DMS53 treated with DMSO at 0.1 percent for 48 hours (cell line): Measurements from ENCODE around the gene PROSER1.
"Not testable (repeated sequence)": the region's sequence is repeated elsewhere in the genome, so short reads cannot be mapped to it uniquely, and the experiment has no call there.

Experiments
- DNase-seq: peaks from one replicate; lab custom pipeline; 2025; ENCODE audit not compliant: unreplicated experiment; lab: John Stamatoyannopoulos, UW

The PROSER1 gene

DNA sequence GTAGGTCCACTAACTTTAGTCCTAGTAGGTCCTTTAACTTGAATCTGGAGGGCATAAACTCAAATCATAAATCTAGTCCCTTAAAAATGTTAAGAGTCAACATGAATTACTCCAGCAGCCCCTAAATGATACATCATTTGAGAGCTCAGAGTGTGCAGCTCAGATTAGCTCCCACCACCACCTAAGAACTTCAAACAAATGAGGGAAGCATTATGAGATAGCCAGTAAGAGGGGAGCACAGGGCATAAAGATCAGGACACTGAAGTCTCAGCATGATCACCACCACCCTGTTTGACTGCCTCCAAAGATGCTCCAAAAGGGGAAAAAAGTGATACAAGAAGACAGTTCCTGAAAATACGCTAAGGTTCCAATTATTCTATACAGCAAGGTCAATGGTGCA lies 5.7 kb downstream of the PROSER1 start:
- no peak for DNase-seq

DNA sequence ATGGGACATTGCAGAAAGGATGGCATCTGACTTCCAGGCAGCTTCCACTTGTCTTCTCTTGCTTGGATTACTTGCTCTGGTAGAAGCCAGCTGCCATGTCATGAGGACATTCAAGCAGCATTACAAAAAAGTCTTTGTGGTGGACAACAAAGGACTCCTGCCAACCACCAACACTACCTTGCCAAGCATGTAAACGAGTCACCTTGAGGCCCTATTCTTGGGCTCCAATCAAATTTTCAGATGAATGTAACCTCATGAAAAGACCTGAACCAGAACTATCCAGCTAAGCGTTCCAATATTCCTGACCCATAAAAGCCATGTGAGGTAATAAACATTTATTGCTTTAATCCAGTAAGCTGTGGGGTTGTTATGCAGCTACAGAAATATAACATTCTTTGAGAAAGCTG lies 12.5 kb downstream of the PROSER1 start:
- DNase-seq = no peak

DNA sequence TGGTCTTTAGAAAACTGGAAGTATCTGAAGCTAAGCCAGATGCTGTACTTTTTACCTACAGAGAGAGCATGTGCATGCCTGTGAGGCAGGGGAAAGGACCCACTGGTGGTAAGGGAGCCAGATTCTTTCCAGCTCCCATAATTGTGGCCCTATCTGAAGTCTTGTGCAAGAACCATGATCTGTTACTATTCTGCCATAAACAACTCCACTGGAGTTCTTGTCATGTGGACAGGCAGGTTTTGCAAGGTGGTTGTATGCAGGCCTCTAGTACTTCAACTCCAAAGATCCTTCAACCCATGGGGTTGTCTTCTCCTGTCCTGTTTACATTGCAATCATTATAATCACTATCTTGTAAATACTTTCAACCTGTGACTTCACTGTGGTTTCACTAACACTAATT lies 14.1 kb downstream of the PROSER1 start:
- DNase-seq = peak; percentile 44

DNA sequence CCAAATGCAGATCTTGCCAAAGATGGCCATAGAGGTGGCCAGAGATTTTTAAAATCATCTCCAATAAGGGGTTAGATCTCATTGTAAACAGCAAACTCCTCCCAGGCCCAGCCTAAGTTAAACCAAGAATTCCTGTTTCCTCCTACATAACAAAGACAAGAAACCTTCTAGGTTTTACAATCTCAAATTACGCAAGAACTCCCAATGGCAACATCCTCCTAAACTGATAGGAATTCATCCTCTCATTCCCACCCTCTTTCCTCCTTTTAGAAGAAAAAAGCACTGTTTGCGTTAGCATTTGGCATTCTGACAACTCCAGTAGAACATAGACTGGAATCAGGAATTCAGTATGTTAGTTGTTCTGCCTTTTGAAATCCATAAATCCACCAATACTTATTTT lies 14.6 kb downstream of the PROSER1 start:
- DNase-seq = no peak

DNA sequence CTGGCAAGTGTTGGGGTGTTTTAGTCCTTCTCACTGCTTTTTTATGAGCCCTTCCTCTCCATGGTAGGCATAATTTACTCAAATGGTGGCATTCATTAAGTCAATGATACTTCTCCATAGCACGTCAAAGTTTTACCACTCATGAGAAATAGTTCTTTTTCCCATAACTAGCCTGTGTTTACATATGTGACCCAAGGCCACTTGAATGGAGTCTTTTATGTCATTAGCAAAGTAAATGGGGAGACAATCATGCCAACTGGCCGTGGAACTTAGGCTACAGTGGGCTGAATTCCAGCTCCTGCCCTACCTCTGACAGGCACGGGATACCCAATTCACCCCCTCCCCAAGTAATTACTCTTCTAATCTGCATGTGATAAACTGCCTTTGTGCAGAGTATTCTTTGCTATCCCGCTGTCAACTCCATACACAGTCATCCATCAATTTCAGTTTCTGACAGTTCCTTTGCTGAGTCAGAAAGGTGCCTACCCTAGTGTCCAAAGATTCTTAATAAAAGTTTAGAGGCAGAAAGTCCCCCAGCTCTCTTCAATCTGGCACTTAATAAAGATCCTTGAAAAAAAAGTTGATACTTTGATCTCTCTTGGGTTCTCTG lies 16.9 kb downstream of the PROSER1 start:
- no peak for DNase-seq

DNA sequence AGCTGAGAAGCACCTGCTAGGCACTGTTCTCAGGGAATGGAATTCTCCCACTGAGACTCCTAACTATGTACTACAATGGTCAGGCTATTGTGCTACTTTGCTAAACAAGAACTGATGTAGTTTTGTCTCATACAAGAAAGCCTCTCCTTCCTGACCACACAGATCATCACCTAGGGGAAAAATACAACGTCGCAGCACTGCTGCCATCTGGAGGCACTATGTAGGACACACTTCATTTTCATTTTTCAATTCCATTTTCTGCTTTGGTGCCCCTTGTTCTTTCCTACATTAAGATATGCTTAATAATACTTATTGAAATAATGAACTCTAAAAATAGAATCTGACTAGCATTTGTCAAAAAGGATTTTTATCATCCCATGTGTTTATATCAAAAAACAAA lies 21.1 kb downstream of the PROSER1 start:
- DNase-seq = peak; percentile 48

DNA sequence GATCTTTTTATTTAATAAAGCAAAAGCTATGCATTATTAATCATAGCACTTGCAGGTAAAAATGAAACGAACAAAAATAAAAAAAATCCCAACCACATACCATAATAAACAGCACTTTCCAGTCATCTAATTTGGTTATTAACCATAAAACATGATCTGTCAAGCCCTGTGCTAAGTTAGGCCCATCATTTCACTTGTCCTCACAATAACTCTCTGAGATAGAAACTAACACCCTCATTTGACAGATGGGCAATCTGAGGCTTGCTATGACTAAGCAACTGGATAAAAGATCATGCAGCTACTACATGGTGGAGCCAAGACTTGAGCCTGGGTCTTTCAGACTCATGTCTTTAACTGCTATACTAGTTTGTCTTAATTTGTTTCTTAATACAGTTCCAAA lies 21.8 kb downstream of the PROSER1 start:
- DNase-seq = no peak

DNA sequence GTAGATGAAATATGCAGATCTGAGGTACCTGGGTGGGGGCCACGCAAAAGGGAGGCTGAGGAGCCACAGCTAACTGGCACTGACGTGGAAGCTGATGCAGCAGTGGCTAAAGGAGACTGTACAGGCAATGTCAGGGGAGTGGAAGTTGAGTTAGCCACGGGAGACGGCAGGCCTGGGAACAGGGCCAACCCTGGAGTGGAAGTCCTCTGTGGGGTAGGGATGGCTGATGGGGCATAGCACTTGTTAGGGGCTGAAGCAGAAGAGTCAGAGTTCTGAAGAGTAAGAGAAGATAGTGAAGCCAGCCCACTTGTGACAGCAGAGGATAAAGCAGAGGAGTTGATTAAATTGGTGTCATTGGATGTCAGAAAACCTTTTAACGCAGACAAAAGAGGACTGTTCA lies 24.4 kb downstream of the PROSER1 start:
- no peak for DNase-seq

DNA sequence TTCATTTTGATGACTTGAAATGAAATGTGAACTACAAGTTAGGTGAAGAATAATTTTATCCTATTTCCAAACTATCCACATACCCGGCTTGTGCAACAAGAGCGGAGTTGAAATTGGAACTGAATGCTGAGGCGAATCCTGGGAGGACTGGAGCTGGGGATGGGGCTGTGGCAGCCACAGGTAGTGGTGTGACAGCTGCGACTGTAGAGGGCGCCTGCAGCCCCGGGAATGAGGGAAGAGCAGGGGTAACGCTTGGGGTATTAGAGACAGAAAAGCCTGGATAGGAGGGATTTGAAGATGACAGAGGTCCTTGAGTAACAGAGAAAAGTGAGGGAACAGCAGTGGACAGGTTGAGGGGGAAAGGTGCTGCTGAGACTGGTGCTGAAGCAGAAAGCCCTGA lies 25.3 kb downstream of the PROSER1 start:
- DNase-seq = no peak

DNA sequence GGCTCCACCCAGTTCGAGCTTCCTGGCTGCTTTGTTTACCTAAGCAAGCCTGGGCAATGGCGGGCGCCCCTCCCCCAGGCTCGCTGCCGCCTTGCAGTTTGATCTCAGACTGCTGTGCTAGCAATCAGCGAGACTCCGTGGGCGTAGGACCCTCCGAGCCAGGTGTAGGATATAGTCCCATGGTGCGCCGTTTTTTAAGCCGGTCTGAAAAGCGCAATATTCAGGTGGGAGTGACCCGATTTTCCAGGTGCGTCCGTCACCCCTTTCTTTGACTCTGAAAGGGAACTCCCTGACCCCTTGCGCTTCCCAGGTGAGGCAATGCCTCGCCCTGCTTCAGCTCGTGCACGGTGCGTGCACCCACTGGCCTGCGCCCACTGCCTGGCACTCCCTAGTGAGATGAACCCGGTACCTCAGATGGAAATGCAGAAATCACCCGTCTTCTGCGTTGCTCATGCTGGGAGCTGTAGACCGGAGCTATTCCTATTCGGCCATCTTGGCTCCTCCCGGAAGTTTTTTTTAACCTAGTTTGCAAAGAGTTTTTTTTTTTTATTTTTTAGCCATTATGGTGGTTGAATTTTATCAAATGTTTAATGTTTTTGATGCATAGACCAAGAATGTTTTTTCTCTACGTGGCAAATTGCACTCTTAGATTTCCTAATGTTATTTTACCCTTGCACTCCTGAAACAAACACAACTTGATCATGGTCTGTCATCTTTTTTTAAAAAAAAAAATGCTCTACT lies 31.3 kb downstream of the PROSER1 start:
- not testable (repeated sequence) for DNase-seq

DNA sequence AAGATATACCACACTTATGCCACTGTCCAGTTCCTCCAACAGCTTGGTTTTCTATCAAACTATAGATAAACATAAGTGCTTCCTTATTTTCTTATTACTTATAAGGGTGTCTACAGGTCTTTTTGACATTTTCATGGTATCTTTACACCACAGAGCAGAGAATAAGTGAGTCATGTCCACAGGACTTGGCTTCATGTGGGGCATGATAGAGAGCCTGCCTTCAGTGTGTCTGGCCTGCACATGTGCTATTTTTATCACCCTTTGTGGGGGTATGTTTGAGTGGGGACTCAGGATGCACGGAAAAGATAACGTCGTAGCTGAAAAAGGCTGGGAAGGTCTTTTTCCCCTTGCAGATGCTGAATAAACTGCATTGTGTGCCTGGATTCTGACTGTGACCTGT lies 39.1 kb downstream of the PROSER1 start:
- no peak for DNase-seq

DNA sequence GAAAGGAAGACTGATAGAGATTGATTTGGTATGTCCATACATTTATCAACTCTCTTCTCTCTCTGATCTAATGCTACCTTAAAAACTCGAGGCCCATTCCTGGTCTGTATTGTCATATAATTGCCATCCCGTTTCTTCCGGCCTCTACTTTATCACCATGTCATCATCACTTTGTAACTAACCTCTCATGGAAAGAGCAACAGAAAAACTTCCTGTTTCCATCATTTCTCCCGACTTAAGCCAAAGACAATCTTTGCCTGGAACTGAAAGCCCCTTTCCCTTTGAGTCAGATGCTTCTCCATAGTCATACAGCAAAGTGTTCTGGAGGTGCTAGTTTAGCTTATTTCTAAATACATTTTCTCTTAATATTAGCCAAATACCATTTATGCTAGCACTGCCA lies 44.5 kb downstream of the PROSER1 start:
- no peak for DNase-seq

DNA sequence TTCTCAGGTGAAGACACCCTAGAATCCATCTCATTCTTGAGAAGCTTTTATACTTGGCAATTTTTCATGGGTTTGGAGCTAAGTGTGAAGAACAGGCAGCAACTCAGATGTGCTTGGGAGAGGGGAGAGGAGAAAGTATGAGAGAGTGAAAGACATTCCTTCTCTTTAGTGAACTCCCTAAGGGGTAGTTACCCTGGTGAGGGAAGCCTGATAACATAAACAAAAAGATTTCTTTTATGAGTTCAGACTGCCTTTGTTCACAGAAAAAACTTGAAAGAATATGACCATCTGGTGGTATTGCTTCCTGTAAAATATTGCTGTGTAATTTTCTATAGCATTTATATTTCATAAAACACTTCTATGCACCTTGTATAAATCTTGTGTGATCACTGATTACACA lies 47.2 kb downstream of the PROSER1 start, which contains the start of gene STOML3:
TSS of gene STOML3 (minus strand) at position 139 of the 400 bp plus-strand sequence. CDS start at position 29, 110 bp downstream.
- DNase-seq = no peak

DNA sequence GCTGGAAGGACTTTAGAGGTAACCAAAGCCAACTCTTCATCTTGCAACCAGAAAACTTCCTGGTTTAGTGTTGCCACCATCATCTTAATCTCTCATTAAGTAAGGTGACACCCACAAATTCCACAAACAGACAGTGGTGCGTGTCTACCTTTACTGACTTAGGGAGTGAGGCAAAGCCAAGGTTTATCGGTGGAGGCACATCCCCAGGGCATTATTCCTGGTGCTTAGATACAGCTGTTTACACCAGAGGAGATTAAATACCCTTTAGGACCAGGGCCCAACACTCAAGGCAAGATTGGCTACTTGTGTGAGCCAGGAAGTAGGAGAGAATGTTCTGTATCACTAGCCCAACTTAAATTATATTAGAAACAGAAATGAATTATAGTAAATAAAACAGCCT lies 56.8 kb downstream of the PROSER1 start:
- no peak for DNase-seq

DNA sequence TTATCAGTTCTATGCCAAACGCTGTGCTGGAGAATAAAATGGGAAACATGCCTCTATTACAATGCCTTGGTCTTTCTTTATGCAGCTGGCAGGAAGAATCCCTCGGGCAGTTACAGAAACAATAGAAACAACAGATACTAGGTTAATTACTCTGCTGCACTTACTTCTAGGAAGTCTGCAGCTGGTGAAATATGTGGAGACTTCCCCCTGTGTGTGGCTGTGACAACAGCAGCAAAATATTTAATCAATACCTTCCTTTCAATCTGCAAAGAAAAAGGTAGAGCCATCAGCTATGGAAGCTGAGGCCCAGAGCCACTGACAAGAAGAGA lies 57.2 kb downstream of the PROSER1 start:
- no peak for DNase-seq

DNA sequence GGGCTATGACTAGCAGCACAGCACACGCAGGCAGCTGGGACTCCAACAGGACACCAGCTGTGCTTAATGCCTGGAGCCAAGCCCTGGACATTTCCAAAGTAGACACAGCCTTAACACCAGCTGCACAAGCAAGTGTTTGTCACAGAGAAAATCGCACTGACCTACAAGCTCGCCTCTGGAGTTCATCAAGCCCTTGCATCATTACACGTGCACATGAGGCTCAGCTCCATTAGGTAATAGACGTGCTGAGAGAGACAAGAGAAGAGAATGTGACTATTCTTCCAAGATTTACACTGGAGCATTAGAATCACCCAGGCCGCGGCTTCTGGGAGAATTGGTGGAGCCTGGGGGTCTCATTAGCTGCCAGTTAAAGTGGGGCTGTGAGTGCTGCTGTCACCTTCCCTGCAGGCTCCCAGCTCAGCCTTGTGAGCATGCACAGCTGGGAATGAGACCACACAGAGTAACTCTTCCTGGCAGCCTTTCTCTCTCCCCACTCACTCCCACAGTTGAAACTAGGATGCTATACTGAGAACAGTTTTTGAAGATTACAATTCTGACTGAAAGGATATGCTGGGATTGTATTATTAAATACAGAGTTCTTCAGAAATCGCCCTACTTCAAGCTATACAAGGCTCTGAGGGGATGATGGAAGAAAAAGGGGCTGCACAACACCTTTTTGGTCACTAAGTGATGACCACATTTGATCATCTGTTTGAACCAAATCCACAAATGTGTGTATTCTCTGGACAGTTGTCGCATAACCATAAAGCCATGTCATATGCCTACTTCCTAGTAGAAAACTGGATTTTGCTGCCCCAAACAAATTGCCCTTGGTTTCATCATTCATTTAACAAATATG lies 57.8 kb downstream of the PROSER1 start:
- no peak for DNase-seq

DNA sequence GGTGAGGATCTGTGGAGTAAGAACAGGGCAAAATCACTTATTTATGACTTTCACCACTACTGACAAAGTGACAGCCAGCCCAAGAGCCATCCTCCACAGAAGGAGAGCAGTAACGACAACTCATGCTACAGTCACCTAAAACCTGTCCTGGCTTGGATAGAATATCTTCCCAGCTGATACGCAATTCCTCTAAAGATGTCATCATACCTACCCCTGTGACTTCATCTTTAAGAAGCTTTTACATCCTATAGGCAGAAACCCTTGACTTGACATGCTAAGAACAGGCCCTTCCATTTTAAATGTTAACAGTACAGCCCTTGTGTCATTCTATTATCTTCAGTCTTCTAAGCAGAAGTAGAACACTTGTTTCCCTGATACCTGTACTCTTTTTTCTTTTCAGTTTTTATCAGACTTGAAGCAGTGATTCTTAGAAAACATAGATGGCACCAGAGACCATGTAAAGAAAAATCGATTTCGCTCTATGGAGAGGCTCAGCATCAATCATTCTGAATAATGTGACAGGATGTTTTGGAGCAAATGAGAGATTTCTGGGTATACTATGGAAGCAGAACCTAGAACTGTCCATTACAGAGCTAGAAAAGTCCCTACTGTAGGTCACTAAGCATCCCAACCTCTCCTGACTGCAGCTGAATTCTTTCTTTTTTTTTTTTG lies 67.4 kb downstream of the PROSER1 start:
- no peak for DNase-seq

DNA sequence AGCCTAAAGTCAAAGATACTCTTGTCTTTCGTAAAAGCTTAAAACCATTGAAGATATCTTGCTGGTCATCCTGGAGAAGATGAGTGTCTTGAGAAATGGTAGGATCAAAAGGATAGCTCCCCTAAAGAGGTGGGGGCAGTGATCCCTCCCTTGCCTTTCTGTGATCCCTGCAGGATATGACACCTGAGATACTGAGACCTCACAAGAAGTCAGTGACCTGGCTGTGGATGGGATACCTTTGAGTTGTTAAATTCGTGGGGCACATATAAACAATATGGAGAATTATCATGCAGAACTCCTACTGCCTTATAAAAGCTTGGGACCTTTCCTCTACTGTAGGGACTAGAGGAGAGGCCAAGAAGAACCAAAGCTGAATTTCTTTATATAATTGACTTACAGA lies 68.7 kb downstream of the PROSER1 start:
- DNase-seq = no peak

DNA sequence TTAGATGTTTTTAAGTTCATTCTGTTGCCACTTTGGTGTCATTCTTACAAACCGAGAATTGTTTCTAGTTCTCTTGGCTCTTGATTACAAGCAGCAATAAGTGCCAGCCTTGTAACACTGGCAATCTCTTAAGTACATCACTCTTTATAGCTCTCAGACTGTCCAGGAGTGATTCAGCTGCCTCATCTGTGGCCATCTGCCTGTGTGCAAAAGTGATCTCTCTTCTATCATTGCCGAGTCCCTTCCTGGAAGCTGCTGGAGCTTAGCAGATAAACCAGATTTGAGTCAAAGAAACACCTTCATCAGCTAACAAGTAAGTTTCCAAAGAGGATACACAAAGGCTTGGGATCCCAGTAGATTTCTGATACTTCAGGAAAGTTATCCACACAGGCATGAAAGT lies 70.4 kb downstream of the PROSER1 start:
- DNase-seq = no peak

DNA sequence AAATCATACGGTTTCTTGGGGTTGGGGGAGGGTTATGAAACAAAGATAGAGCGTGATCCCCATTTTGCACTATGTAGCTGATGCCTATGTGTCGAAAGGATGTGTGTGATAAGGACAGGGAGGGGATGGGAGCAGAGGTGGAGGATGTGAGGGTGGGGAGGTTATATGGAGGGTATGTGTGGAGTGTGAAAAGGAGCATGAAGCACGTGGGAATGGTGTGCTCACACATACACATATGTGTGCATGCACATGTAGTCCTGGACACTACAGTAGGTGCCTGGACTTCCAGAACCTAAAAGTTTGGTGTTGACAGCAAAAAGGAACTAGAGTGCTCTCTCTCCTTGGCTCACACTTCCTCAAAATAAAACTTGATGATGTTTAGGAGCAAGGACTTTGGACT lies 72.6 kb downstream of the PROSER1 start:
- no peak for DNase-seq

DNA sequence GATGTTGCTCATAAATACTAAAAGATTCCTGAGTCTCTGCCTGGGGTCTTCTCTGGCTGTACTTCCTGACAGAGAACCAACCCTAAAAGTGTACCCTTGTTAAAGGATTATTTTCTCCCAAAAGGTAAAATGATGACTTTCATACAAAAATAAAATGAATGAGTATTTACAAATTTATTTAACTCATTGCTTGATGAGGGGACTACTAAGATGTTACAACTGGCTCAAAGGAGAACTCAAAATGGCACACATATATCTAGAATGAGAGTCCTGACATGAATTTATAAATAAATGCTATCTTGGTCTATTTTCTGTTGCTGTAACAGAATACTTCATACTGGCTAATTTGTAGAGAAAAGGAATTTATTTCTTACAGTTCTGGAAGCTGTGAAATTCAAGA lies 77.7 kb downstream of the PROSER1 start:
- DNase-seq = no peak
